ENCODE data around the gene EMILIN2.

Gene EMILIN2

GRCh38 chr18:2881088-2881839 is 34.5 kb downstream of the EMILIN2 start:
- Histone ChIP-seq H3K27me3 (ENCODE audit: control insufficient read depth in 1 of 2, insufficient read depth in 2 of 2, low read length in 2 of 2) (peaks cover 0 to 3% of the 10 kb centered on the region in 2 donors), H3K27ac (ENCODE audit: low read depth, low read length) (no peak overlapping the region), H3K4me3 (ENCODE audit: low read depth in 1 of 2, low read length in 2 of 2) (no peak overlapping the region), H3K4me1 (ENCODE audit: insufficient read depth, low read length) (no peaks in the 10 kb centered on the region), H3K9ac (ENCODE audit: low read length) (no peak overlapping the region), H3K36me3 (ENCODE audit: insufficient read depth, low read length) (no peaks in the 10 kb centered on the region), H3K9me3 (ENCODE audit: low read length) (no peaks in the 10 kb centered on the region)

GRCh38 chr18:2881840-2882195 is 35.0 kb downstream of the EMILIN2 start:
- no peak overlapping the region for H3K9ac ChIP-seq (ENCODE audit: low read length)
- H3K4me3 ChIP-seq (ENCODE audit: low read depth in 1 of 2, low read length in 2 of 2) = no peak overlapping the region
- H3K36me3 ChIP-seq (ENCODE audit: insufficient read depth, low read length) = no peaks in the 10 kb centered on the region
- H3K9me3 ChIP-seq (ENCODE audit: low read length) = no peaks in the 10 kb centered on the region
- peaks cover 0 to 3% of the 10 kb centered on the region in 2 donors for H3K27me3 ChIP-seq (ENCODE audit: control insufficient read depth in 1 of 2, insufficient read depth in 2 of 2, low read length in 2 of 2)
- H3K4me1 ChIP-seq (ENCODE audit: insufficient read depth, low read length) = no peaks in the 10 kb centered on the region
- no peak overlapping the region for H3K27ac ChIP-seq (ENCODE audit: low read depth, low read length)

- Histone ChIP-seq H3K27me3 (ENCODE audit: control insufficient read depth in 1 of 2, insufficient read depth in 2 of 2, low read length in 2 of 2) (peaks cover 0 to 3% of the 10 kb centered on the region in 2 donors), H3K4me1 (ENCODE audit: insufficient read depth, low read length) (no peaks in the 10 kb centered on the region), H3K27ac (ENCODE audit: low read depth, low read length) (no peak overlapping the region), H3K4me3 (ENCODE audit: low read depth in 1 of 2, low read length in 2 of 2) (no peak overlapping the region), H3K9me3 (ENCODE audit: low read length) (no peaks in the 10 kb centered on the region), H3K36me3 (ENCODE audit: insufficient read depth, low read length) (no peaks in the 10 kb centered on the region), H3K9ac (ENCODE audit: low read length) (no peak overlapping the region)
Observed at GRCh38 chr18:2882201-2882600, 35.4 kb downstream of the EMILIN2 start.

GRCh38 chr18:2883076-2883735 is 36.4 kb downstream of the EMILIN2 start:
- no peak overlapping the region for H3K27ac ChIP-seq (ENCODE audit: low read depth, low read length)
- H3K4me1 ChIP-seq (ENCODE audit: insufficient read depth, low read length) = no peaks in the 10 kb centered on the region
- no peaks in the 10 kb centered on the region for H3K9me3 ChIP-seq (ENCODE audit: low read length)
- no peak overlapping the region for H3K9ac ChIP-seq (ENCODE audit: low read length)
- no peaks in the 10 kb centered on the region for H3K36me3 ChIP-seq (ENCODE audit: insufficient read depth, low read length)
- H3K27me3 ChIP-seq (ENCODE audit: control insufficient read depth in 1 of 2, insufficient read depth in 2 of 2, low read length in 2 of 2) = peaks cover 0 to 3% of the 10 kb centered on the region in 2 donors
- no peak overlapping the region for H3K4me3 ChIP-seq (ENCODE audit: low read depth in 1 of 2, low read length in 2 of 2)

GRCh38 chr18:2884706-2885285 is 38.0 kb downstream of the EMILIN2 start:
- H3K4me3 ChIP-seq (ENCODE audit: low read depth in 1 of 2, low read length in 2 of 2) = no peak overlapping the region
- H3K9ac ChIP-seq (ENCODE audit: low read length) = no peak overlapping the region
- H3K27me3 ChIP-seq (ENCODE audit: control insufficient read depth in 1 of 2, insufficient read depth in 2 of 2, low read length in 2 of 2) = peaks cover 0 to 3% of the 10 kb centered on the region in 2 donors
- no peaks in the 10 kb centered on the region for H3K9me3 ChIP-seq (ENCODE audit: low read length)
- no peaks in the 10 kb centered on the region for H3K36me3 ChIP-seq (ENCODE audit: insufficient read depth, low read length)
- no peak overlapping the region for H3K27ac ChIP-seq (ENCODE audit: low read depth, low read length)
- no peaks in the 10 kb centered on the region for H3K4me1 ChIP-seq (ENCODE audit: insufficient read depth, low read length)

GRCh38 chr18:2887470-2887869 is 40.7 kb downstream of the EMILIN2 start:
- Histone ChIP-seq H3K9me3 (ENCODE audit: low read length) (no peaks in the 10 kb centered on the region), H3K4me3 (ENCODE audit: low read depth in 1 of 2, low read length in 2 of 2) (no peak overlapping the region)

GRCh38 chr18:2889761-2890192 is 43.0 kb downstream of the EMILIN2 start:
- H3K4me1 ChIP-seq (ENCODE audit: insufficient read depth, low read length) = no peaks in the 10 kb centered on the region
- H3K27ac ChIP-seq (ENCODE audit: low read depth, low read length) = no peak overlapping the region
- no peak overlapping the region for H3K9ac ChIP-seq (ENCODE audit: low read length)
- no peaks in the 10 kb centered on the region for H3K9me3 ChIP-seq (ENCODE audit: low read length)
- no peak overlapping the region for H3K4me3 ChIP-seq (ENCODE audit: low read depth in 1 of 2, low read length in 2 of 2)
- H3K36me3 ChIP-seq (ENCODE audit: insufficient read depth, low read length) = peaks cover 2% of the 10 kb centered on the region
- no peaks in the 10 kb centered on the region for H3K27me3 ChIP-seq (ENCODE audit: control insufficient read depth in 1 of 2, insufficient read depth in 2 of 2, low read length in 2 of 2)

More at GRCh38 chr18:2887470-2887869, 40.7 kb downstream of the EMILIN2 start:
- no peaks in the 10 kb centered on the region for H3K27me3 ChIP-seq (ENCODE audit: control insufficient read depth in 1 of 2, insufficient read depth in 2 of 2, low read length in 2 of 2)
- H3K36me3 ChIP-seq (ENCODE audit: insufficient read depth, low read length) = no peaks in the 10 kb centered on the region
- no peaks in the 10 kb centered on the region for H3K4me1 ChIP-seq (ENCODE audit: insufficient read depth, low read length)
- H3K9ac ChIP-seq (ENCODE audit: low read length) = no peak overlapping the region
- H3K27ac ChIP-seq (ENCODE audit: low read depth, low read length) = no peak overlapping the region

- Histone ChIP-seq H3K27ac (ENCODE audit: low read depth, low read length) (no peak overlapping the region), H3K27me3 (ENCODE audit: control insufficient read depth in 1 of 2, insufficient read depth in 2 of 2, low read length in 2 of 2) (no peaks in the 10 kb centered on the region), H3K4me3 (ENCODE audit: low read depth in 1 of 2, low read length in 2 of 2) (no peak overlapping the region)
Observed at GRCh38 chr18:2890606-2891005, 43.8 kb downstream of the EMILIN2 start.

GRCh38 chr18:2891526-2892431 is 45.0 kb downstream of the EMILIN2 start:
- H3K9me3 ChIP-seq (ENCODE audit: low read length) = no peaks in the 10 kb centered on the region
- H3K4me3 ChIP-seq (ENCODE audit: low read depth in 1 of 2, low read length in 2 of 2) = no peak overlapping the region
- H3K27ac ChIP-seq (ENCODE audit: low read depth, low read length) = no peak overlapping the region
- H3K36me3 ChIP-seq (ENCODE audit: insufficient read depth, low read length) = peaks cover 5% of the 10 kb centered on the region
- no peaks in the 10 kb centered on the region for H3K27me3 ChIP-seq (ENCODE audit: control insufficient read depth in 1 of 2, insufficient read depth in 2 of 2, low read length in 2 of 2)
- H3K9ac ChIP-seq (ENCODE audit: low read length) = no peak overlapping the region
- no peaks in the 10 kb centered on the region for H3K4me1 ChIP-seq (ENCODE audit: insufficient read depth, low read length)

More at GRCh38 chr18:2890606-2891005, 43.8 kb downstream of the EMILIN2 start:
- Histone ChIP-seq H3K4me1 (ENCODE audit: insufficient read depth, low read length) (no peaks in the 10 kb centered on the region), H3K9ac (ENCODE audit: low read length) (no peak overlapping the region), H3K9me3 (ENCODE audit: low read length) (no peaks in the 10 kb centered on the region), H3K36me3 (ENCODE audit: insufficient read depth, low read length) (peaks cover 5% of the 10 kb centered on the region)

GRCh38 chr18:2893056-2893455 is 46.2 kb downstream of the EMILIN2 start:
- H3K27ac ChIP-seq (ENCODE audit: low read depth, low read length) = no peak overlapping the region
- no peaks in the 10 kb centered on the region for H3K9me3 ChIP-seq (ENCODE audit: low read length)
- H3K27me3 ChIP-seq (ENCODE audit: control insufficient read depth in 1 of 2, insufficient read depth in 2 of 2, low read length in 2 of 2) = no peaks in the 10 kb centered on the region
- no peak overlapping the region for H3K9ac ChIP-seq (ENCODE audit: low read length)
- no peak overlapping the region for H3K4me3 ChIP-seq (ENCODE audit: low read depth in 1 of 2, low read length in 2 of 2)
- peaks cover 5% of the 10 kb centered on the region for H3K36me3 ChIP-seq (ENCODE audit: insufficient read depth, low read length)
- H3K4me1 ChIP-seq (ENCODE audit: insufficient read depth, low read length) = no peaks in the 10 kb centered on the region

GRCh38 chr18:2893676-2894075 is 46.9 kb downstream of the EMILIN2 start:
- Histone ChIP-seq H3K9me3 (ENCODE audit: low read length) (no peaks in the 10 kb centered on the region), H3K4me3 (ENCODE audit: low read depth in 1 of 2, low read length in 2 of 2) (no peak overlapping the region), H3K36me3 (ENCODE audit: insufficient read depth, low read length) (peaks cover 5% of the 10 kb centered on the region), H3K9ac (ENCODE audit: low read length) (no peak overlapping the region), H3K27me3 (ENCODE audit: control insufficient read depth in 1 of 2, insufficient read depth in 2 of 2, low read length in 2 of 2) (no peaks in the 10 kb centered on the region), H3K27ac (ENCODE audit: low read depth, low read length) (no peak overlapping the region), H3K4me1 (ENCODE audit: insufficient read depth, low read length) (no peaks in the 10 kb centered on the region)

Data from muscle layer of colon (tissue), 2 donors.